Activated naive CD8-positive, alpha-beta T cell treated with anti-CD3 and anti-CD28 coated beads, Interleukin-2, amount 50 U/mL, for 24 hours (primary cell): ENCODE measurements around the gene PLA2G10.
"Not testable (repeated sequence)": the region's sequence is repeated elsewhere in the genome, so short reads cannot be mapped to it uniquely, and the experiment has no call there.

Experiments
- ATAC-seq: fragments of 150-1000 bp; cut with Tn5 transposase; one replicate; pipeline ENCODE4 v1.10.0; 2021
- DNase-seq: peaks from one replicate; pipeline ENCODE4 v3.0.0; 2021
- H3K27ac Mint-ChIP-seq: one replicate; pipeline ENCODE4 v1.8.0; 2021; ENCODE audit warnings: mild to moderate bottlenecking, mixed read lengths
- H3K27me3 Mint-ChIP-seq: one replicate; pipeline ENCODE4 v1.8.0; 2021; ENCODE audit warnings: mixed read lengths
- H3K36me3 Mint-ChIP-seq: one replicate; pipeline ENCODE4 v1.8.0; 2021; ENCODE audit warnings: low read depth, mixed read lengths
- H3K4me1 Mint-ChIP-seq: one replicate; pipeline ENCODE4 v1.8.0; 2021; ENCODE audit warnings: mixed read lengths
- H3K4me3 Mint-ChIP-seq: one replicate; pipeline ENCODE4 v1.8.0; 2021; ENCODE audit warnings: mild to moderate bottlenecking, moderate library complexity, mixed read lengths
- H3K9me3 Mint-ChIP-seq: one replicate; pipeline ENCODE4 v1.8.0; 2021; ENCODE audit warnings: mixed read lengths

Gene PLA2G10

GRCh38 chr16:14636179-14636950 is 57.7 kb downstream of the PLA2G10 start:
- Mint-ChIP-seq H3K27ac (peak overlapping the region; percentile 1), H3K4me1 (peaks cover 47% of the 10 kb centered on the region), H3K36me3 (peaks cover 32% of the 10 kb centered on the region)
- not testable (repeated sequence) for H3K4me3 Mint-ChIP-seq, DNase-seq, H3K27me3 Mint-ChIP-seq, H3K9me3 Mint-ChIP-seq, ATAC-seq

- Mint-ChIP-seq H3K36me3 (peaks cover 27% of the 10 kb centered on the region), H3K9me3 (no peaks in the 10 kb centered on the region), H3K27ac (no peak overlapping the region), H3K4me1 (peaks cover 46% of the 10 kb centered on the region), H3K27me3 (no peaks in the 10 kb centered on the region), H3K4me3 (no peak overlapping the region)
- no peak for ATAC-seq
- no peak for DNase-seq
Observed at GRCh38 chr16:14635395-14636165, 58.5 kb downstream of the PLA2G10 start.

GRCh38 chr16:14634389-14634725 is 59.8 kb downstream of the PLA2G10 start:
- ATAC-seq (no peak), DNase-seq (no peak)
- peak overlapping the region; percentile 98 for H3K4me3 Mint-ChIP-seq
- H3K36me3 Mint-ChIP-seq: peaks cover 22% of the 10 kb centered on the region
- peak overlapping the region; percentile 96 for H3K27ac Mint-ChIP-seq
- H3K4me1 Mint-ChIP-seq: peaks cover 46% of the 10 kb centered on the region
- peaks cover 3% of the 10 kb centered on the region for H3K9me3 Mint-ChIP-seq
- no peaks in the 10 kb centered on the region for H3K27me3 Mint-ChIP-seq

- Mint-ChIP-seq H3K27me3 (no peaks in the 10 kb centered on the region), H3K4me1 (peaks cover 60% of the 10 kb centered on the region), H3K36me3 (peaks cover 21% of the 10 kb centered on the region), H3K27ac (peak within 1 kb of the TSS; percentile 96), H3K9me3 (peaks cover 3% of the 10 kb centered on the region), H3K4me3 (peak within 1 kb of the TSS; percentile 98)
- ATAC-seq (peak; percentile 86), DNase-seq (peak; percentile 100)
Observed at GRCh38 chr16:14632693-14633569, 61.2 kb downstream of the PLA2G10 start, which contains the start of gene BFAR. BFAR (plus strand) TSS chr16:14632951; CDS start chr16:14644347, 11,396 bp downstream.

- not testable (repeated sequence) for DNase-seq, ATAC-seq, H3K27me3 Mint-ChIP-seq, H3K9me3 Mint-ChIP-seq
- Mint-ChIP-seq H3K4me1 (peaks cover 63% of the 10 kb centered on the region), H3K36me3 (peaks cover 31% of the 10 kb centered on the region), H3K4me3 (peak overlapping the region; percentile 98), H3K27ac (peak overlapping the region; percentile 96)
Observed at GRCh38 chr16:14630620-14631330, 63.3 kb downstream of the PLA2G10 start.

- Mint-ChIP-seq H3K36me3 (peaks cover 35% of the 10 kb centered on the region), H3K4me1 (peaks cover 57% of the 10 kb centered on the region), H3K27ac (peak within 1 kb of the TSS; percentile 96), H3K9me3 (peaks cover 3% of the 10 kb centered on the region), H3K4me3 (peak within 1 kb of the TSS; percentile 98), H3K27me3 (no peaks in the 10 kb centered on the region)
- peak; percentile 99 for DNase-seq
- ATAC-seq: peak; percentile 64
Observed at GRCh38 chr16:14629919-14630619, 64.0 kb downstream of the PLA2G10 start, which contains the start of gene PARN. PARN (minus strand) TSS chr16:14630260; CDS start chr16:14630125, 135 bp downstream.

GRCh38 chr16:14629612-14629918 is 64.5 kb downstream of the PLA2G10 start:
- no peak for DNase-seq
- H3K27me3 Mint-ChIP-seq: no peaks in the 10 kb centered on the region
- H3K4me3 Mint-ChIP-seq: peak overlapping the region; percentile 98
- ATAC-seq: peak; percentile 1
- H3K4me1 Mint-ChIP-seq: peaks cover 52% of the 10 kb centered on the region
- H3K36me3 Mint-ChIP-seq: peaks cover 32% of the 10 kb centered on the region
- H3K27ac Mint-ChIP-seq: peak overlapping the region; percentile 96
- peaks cover 3% of the 10 kb centered on the region for H3K9me3 Mint-ChIP-seq

- Mint-ChIP-seq H3K27me3 (no peaks in the 10 kb centered on the region), H3K36me3 (peaks cover 29% of the 10 kb centered on the region), H3K9me3 (peaks cover 3% of the 10 kb centered on the region), H3K4me3 (peak overlapping the region; percentile 98), H3K4me1 (peaks cover 46% of the 10 kb centered on the region), H3K27ac (peak overlapping the region; percentile 96)
- peak; percentile 7 for DNase-seq
- ATAC-seq: no peak
Observed at GRCh38 chr16:14628806-14629611, 65.1 kb downstream of the PLA2G10 start.

- H3K4me1 Mint-ChIP-seq: peaks cover 42% of the 10 kb centered on the region
- peaks cover 38% of the 10 kb centered on the region for H3K36me3 Mint-ChIP-seq
- H3K9me3 Mint-ChIP-seq: peaks cover 3% of the 10 kb centered on the region
- peak overlapping the region; percentile 15 for H3K4me3 Mint-ChIP-seq
- H3K27ac Mint-ChIP-seq: no peak overlapping the region
- no peak for ATAC-seq
- H3K27me3 Mint-ChIP-seq: no peaks in the 10 kb centered on the region
- DNase-seq: no peak
Observed at GRCh38 chr16:14627078-14627477, 67.0 kb downstream of the PLA2G10 start.
